GM11168 (cell line): ENCODE data around the gene TIA1.
"Not testable (repeated sequence)": the region's sequence is repeated elsewhere in the genome, so short reads cannot be mapped to it uniquely, and the experiment has no call there.

Source experiments
- in situ Hi-C: fragments of 300-500 bp; cut with MboI; formaldehyde crosslinking; loops from one replicate; pipeline ENCODE4 v1.12.0; 2022; ENCODE audit warnings: low sequenced_read_pairs; ENCODE audit not compliant: unreplicated experiment

TIA1 gene, protein sequence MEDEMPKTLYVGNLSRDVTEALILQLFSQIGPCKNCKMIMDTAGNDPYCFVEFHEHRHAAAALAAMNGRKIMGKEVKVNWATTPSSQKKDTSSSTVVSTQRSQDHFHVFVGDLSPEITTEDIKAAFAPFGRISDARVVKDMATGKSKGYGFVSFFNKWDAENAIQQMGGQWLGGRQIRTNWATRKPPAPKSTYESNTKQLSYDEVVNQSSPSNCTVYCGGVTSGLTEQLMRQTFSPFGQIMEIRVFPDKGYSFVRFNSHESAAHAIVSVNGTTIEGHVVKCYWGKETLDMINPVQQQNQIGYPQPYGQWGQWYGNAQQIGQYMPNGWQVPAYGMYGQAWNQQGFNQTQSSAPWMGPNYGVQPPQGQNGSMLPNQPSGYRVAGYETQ

DNA sequence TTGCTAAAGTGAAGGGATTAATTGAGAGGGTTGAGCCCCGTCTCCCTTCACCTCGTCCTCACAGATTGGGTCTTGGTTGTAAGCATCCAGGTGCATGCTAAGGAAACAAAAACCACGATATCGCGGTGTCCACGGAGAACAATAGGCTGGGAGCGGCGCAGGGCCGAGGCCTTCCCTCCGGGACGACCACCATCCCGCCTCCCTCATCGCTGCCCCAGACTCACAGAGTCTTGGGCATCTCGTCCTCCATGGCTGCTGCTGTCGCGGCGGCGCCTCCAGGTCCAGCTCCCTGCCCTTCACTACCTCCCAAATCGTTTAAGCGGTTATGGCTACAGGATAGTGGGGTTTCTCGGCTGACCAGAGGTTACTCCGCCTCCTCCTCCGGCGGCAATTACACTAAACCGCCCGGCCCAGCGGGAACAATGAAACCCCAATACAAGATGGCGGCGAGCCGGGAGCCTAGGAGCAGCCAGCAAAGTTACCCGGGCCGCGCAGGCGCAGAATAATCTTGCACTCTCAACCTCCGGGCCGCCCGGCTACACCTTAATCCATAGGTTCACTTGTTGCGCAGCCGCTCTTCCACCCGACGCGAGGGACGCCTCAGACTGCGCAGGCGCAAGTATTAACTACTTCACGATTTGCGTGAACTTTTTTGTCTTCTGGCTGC lies at the start of gene TIA1:
Gene TIA1 (minus strand): TSS at position 448 of the 667 bp plus-strand sequence. CDS start 198 bp downstream, at position 250.
- in situ Hi-C loops = no loop called here

DNA sequence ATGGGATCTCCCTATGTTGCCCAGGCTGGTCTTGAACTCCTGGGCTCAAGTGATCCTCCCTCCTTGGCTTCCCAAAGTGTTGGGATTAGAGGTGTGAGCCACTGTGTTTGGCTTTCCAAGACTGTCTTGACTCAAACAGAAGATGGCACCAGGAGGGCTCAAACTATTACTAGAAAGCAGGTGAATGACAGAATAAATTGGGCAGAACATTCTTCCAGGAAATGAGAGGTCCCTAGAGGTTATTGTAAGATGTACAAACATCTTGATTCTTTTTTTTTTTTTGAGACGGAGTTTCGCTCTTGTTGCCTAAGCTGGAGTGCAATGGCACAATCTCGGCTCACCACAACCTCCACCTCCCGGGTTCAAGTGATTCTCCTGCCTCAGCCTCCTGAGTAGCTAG lies 49.4 kb upstream of the TIA1 start:
- in situ Hi-C loops = not testable (repeated sequence)

DNA sequence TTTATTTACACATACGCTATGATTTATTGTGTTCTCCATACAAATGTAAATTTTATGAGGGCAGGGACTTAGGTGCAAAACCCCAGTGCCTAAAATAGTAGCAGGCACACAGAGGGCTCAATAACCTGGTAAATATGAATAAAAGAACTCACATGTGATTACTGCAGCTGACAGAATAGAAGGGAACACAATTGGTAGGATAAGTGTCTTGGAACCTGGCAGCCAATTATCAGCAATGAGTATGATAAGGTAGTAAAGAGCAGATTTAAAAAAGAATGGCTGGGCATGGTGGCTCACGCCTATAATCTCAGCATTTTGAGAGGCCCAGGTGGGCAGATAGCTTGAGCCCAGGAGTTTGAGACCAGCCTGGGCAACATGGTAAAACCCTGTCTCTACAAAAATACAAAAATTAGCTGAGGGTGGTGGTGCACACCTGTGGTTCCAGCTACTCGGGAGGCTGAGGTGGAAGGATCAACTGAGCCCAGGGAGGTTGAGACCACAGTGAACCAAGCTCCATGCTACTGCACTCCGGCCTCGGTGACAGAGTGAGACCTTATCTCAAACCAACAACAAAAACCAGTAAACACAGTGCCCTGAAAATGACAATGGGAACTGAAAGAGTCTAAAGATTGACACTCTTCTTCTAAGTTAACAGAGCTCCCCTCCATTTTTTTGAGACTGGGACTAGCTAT lies 35.2 kb upstream of the TIA1 start:
- in situ Hi-C loops = no loop called here

DNA sequence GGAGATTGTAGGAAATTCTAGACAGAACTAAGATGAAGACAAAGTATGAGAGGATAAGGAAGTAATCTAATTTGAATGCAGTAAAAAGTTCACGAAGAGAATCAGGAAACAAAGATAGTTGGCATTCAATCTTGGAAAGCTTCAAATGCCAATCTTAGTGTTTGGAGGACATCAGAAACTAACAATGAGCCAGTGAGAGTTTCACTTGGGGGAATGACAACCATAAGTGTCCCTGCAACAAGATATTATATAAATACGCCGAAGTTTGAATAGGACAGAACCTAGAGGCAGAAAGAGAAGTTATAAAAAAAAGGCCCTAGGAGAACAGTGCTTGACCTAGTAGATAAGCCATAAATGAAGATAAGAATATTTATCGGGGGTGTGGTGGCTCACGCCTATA lies 34.0 kb upstream of the TIA1 start:
- in situ Hi-C loops = no loop called here

DNA sequence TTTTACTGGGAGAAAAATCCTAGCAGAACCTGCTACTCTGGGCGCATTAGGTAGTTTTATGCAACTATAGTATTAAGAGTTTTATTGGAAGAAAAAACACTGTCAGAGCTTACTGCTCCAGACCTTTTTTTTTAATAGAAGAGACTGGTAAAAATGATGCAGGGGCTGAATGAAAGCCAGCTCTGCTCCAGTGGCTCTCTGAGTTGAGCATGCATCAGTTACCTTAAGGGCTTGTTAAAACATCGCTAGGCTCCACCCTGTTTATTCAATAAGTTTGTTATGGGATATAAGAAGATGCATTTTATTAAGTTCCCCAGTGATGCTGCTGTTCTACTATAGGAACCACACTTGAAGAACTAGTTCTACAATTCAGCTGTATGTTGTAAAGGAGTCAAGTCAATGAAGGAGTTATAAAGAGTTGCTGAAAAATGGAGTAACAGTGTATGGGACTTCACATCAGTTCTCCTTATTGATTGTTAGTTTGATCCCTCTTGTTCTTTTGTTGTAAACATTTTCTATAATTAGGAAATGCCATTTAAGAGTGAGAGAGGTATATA lies 31.9 kb upstream of the TIA1 start:
- in situ Hi-C loops = no loop called here

DNA sequence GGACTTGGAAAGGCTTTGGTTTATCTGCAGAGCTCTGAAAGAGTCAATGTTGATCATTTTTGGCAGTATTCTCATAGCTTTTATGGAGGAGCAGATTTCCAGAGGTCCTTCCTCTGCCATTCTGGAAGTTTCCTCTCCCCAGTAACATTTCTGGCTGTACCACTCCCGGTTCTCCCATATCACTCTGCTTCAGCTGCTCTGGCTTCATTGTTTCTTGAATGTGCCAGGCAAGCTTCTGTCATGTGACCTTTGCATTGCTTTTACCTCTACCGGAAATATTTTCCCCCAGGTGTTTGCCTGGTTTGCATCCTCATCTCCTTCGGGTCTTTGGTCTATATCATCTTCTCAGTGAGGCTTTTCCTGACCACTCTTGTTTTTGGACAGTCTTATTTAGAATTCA lies 21.9 kb upstream of the TIA1 start:
- in situ Hi-C loops = no loop called here

DNA sequence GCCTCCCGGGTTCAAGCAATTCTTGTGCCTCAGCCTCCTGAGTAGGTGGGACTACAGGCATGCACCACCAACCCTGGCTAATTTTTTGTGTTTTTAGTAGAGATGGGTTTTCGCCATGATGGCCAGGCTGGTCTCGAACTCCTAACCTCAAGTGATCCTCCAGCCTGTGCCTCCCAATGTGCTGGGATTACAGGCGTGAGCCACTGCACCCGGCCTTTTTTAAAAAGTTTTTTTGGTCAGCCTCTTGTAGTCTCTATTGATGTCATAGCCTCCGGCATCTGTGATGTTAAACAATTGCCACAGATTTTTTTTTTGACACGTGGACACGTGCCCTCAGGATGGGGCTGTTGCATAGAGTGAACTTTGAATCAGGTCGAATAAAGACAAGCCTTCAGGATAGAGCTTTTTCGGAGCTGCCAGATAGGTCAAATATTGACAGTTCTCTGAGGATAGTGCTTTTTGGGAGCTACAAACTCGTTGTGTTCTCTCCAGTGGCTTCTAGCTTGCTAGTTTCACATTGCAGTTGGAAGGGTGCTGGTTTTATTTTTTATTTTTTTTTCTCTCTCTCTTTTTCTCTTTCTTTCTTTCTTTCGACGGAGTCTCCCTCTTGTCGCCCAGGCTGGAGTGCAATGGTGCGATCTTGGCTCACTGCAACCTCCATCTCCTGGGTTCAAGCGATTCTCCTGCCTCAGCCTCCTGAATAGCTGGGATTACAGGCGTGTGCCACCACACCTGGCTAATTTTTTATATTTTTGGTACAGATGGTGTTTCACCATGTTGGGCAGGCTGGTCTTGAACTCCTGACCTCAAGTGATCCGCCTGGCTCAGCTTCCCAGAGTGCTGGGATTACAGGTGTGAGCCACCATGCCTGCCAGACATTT lies 21.2 kb upstream of the TIA1 start:
- in situ Hi-C loops = not testable (repeated sequence)

DNA sequence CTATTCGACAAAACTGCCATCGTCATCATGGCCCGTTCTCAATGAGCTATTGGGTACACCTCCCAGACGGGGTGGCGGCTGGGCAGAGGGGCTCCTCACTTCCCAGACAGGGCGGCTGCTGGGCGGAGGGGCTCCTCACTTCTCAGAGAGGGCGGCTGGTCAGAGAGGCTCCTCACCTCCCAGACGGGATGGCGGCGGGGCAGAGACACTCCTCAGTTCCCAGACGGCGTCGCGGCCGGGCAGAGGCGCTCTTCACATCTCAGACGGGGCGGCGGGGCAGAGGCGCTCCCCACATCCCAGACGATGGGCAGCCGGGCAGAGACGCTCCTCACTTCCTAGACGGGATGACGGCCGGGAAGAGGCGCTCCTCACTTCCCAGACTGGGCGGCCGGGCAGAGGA lies 18.5 kb upstream of the TIA1 start:
- in situ Hi-C loops = not testable (repeated sequence)

DNA sequence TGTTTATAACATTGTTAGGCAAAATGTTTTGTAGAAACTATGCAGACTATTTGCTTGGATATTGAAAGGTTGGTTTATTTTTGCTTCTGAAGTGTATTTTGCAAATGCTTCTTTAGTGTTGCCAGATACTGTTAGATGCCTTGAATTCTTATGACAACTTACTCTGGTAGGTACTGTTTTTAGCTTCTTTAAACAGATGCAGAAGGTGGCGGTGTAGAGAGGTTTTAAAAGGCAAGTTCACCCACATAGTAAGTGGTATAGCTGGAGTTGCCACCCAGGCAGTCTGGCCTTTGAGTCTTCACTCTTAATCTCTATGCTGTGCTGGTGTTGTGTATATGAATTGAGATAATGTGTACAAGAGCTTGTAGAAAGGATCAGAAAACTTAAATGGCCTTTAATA lies 13.1 kb upstream of the TIA1 start:
- in situ Hi-C loops = no loop called here

DNA sequence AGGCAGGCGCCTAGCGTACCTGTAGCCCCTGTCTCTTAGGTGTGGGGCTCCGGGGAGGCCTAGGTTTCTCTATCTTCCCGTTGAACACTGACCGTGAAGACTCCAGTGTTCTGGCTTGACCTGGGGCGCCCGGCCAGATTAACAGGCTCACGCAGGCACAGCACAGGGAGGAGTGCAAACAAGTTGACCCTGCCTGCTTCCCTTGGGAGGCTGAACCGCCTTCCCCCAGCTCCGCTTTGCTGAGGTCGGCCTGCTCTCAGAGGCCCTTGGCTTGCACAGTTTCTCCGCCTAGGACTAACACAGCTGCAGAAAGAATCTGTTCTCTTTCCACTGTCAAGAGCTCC lies 10.1 kb upstream of the TIA1 start:
- in situ Hi-C loops = no loop called here

DNA sequence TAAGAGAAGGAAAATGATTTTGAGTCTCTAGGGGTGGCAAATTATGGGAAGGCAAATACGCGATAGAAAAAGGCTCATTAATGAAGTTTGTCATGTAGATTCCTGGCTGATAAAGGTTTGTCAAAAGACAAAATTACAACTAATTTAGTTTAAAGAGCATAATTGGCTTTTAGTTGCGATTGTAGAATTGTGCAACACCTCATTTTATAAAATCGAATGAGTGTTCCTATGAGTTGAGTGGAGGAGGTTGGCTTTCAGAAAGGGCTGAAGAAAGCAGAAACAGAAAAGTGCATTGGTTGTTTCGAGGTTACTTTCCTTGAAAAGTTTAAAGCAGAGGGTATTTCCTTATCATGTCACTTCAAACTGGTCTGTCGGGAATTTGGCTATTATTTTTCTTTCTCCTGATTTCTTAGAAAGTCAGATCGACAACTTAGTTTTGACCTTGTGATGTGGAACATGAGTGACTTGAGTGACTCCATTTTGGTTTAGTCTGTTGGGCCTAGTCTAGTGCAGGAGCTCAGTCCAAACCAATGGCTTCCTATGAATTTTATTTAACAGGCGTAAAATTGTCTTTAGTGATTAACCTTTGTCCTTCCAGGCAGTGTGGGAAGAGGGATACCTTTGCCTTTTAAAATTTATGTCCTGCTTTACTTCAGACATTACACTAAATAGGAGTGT lies 7.3 kb upstream of the TIA1 start:
- in situ Hi-C loops = no loop called here

DNA sequence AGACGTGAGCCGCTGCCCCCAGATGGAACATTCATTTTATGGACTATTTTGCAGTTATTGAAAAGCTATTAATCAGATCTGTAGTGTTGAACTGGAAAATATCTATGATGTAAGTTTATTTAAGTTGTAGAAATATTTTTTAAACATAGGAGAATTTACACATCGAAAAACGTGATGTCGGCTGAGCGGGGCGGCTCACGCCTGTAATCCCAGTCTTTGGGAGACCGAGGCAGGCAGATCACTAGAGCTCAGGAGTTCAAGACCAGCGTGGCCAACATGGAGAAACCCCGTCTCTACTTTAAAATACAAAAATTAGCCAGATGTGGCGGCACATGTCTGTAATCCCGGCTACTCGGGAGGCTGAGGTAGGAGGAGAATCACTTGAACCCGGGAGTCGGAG lies 2.0 kb upstream of the TIA1 start:
- in situ Hi-C loops = no loop called here

DNA sequence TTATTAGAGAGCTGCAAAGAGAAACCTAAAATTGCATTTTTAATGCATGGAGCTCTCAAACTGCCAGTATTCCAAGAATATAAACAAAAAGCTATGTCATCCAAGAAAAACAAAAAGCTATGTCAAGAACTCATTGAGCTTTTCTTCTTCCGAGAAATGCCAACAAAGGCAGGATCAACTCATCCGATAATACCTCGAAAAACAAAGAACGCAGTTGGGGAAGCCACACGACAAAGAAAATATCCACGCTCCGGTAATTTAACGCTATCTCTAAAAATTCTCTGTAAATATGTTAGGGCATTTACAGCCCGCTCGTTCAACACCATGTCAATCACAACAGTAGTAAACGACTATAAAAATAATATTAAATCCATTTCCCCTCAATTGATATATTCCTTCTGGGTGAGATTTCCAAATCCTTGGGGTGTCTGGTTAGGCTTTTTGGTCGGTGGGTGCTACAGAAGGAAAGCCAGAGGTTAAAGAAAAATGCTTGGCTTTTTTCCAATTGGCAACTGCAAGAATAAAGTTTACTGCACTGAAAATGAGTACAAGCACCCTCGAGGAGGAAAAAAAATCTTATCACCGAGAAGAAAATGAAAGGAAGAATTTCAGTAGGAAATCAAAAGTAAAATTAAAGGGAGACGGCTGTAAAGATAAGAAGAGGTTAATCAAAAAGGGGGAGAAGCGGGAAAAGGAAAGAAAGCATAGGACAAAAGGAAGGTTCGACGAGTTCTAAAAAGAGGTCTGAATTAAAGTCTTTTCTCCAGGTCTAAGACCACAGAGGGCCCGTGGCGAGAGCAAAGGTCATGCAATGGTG lies 856 bp downstream of the TIA1 start:
- in situ Hi-C loops = no loop called here

DNA sequence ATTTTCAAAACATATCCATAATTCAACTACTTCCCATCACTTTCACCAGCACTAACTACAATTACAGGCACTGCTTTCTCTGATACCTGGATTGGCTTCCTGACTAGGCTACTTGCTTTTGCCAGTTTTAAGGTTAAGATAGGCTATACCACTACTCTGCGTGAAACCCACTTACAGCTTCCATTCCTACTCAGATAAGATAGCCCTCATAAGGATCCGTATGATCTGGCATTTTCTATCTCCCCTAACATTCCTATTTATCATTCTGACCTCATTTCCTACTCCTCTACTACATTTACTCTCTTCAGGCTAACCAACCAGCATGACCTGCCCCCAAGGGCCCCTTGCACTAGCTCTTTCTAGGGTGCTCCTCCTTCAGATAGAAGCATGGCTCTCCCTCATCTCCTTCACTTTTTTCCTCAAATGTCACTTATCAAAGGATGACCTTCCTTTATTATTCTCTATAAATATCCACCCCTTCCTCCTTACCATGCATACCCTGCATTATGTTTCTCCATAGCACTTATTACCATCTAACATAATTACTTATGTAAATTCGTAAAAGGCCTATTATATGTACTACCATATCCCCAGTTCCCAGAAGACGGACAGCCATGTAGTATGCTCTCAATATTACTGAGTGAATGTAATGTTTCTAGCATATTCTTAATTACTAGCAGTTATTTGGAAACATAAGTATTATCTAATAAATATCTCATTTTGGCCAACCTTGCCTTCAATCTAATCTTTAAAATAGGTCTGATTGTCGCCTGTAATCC lies 4.4 kb downstream of the TIA1 start:
- in situ Hi-C loops = no loop called here

DNA sequence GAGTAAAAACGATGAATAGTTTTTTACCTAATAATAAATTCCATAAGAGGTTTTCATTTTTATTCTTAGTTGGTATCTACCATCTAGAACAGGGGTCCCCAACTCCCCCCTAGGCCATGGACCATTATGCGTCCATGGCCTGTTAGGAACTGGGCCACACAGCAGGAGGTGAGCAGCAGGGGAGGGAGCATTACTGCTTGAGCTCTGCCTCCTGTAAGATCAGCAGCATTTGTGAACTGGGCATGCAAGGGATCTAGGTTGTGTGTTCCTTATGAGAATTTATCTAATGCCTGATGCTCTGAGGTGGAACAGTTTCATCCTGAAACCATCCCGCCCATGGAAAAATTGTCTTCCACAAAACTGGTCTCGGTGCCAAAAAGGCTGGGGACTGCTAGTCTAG lies 5.9 kb downstream of the TIA1 start:
- in situ Hi-C loops = no loop called here

DNA sequence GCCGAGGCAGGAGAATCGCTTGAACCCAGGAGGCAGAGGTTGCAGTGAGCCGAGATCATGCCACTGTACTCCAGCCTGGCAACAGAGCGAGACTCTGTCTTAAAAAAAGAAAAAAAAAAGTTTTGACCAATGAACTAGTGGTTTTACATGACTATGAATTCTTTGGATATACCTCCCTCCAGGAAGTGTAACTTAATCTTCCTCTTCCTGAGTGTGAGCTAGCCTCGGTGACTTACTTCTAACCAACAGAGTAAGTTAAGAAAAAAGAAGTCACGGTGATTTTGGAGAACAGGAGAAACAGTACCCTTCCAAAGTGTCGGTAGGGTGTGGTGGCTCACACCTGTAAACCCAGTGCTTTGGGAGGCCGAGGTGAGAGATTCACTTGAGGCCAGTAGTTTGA lies 7.1 kb downstream of the TIA1 start:
- in situ Hi-C loops = no loop called here

DNA sequence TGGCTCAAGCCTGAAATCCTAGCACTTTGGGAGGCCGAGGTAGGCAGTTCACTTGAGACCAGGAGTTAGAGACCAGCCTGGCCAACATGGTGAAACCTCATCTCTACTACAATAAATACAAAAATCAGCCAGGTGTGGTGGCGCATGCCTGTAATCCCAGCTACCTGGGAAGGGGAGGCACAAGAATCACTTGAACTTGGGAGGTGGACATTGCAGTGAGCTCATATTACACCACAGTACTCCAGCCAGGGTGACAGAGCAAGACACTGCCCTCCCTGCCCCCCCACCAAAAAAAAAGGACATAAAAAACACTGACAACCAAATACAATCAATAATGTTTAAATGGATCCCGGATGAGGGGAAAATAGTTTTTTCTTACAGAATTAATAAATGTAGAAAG lies 7.8 kb downstream of the TIA1 start:
- in situ Hi-C loops = no loop called here

DNA sequence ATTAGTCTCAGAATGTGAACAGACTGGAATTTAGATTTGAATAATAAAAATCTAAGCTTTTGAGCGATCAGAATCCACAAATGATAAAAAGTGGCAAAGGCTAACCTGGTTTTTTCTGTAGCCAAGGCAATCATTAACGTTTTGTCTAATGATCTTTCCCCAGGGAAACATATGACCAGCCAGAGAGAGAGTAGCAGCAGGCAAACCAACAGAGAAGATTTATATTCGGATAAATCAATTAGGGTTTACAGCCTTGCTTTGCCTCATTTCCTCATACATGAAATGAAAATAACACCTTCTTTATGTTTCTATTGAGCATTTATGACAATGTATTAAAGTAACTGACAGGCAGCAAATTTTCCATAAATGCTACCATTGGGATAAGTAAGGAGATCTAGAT lies 14.5 kb downstream of the TIA1 start:
- in situ Hi-C loops = no loop called here
